Stimulated activated CD4-positive, alpha-beta T cell treated with anti-CD3 and anti-CD28 coated beads, Interleukin-15, amount 100 ng/mL, for 1 hour (primary cell): ENCODE measurements around the gene ARHGAP28.

Experiments used
- DNase-seq, 2 donors: peaks; one replicate each; pipeline ENCODE4 v3.0.0-alpha.2; 2020; ENCODE audit warnings: low read depth in 1 of 2, low spot score in 1 of 2

The ARHGAP28 gene, protein sequence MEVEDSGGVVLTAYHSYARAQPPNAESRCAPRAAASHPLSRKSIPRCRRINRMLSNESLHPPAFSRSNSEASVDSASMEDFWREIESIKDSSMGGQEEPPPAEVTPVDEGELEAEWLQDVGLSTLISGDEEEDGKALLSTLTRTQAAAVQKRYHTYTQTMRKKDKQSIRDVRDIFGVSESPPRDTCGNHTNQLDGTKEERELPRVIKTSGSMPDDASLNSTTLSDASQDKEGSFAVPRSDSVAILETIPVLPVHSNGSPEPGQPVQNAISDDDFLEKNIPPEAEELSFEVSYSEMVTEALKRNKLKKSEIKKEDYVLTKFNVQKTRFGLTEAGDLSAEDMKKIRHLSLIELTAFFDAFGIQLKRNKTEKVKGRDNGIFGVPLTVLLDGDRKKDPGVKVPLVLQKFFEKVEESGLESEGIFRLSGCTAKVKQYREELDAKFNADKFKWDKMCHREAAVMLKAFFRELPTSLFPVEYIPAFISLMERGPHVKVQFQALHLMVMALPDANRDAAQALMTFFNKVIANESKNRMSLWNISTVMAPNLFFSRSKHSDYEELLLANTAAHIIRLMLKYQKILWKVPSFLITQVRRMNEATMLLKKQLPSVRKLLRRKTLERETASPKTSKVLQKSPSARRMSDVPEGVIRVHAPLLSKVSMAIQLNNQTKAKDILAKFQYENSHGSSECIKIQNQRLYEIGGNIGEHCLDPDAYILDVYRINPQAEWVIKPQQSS

DNA sequence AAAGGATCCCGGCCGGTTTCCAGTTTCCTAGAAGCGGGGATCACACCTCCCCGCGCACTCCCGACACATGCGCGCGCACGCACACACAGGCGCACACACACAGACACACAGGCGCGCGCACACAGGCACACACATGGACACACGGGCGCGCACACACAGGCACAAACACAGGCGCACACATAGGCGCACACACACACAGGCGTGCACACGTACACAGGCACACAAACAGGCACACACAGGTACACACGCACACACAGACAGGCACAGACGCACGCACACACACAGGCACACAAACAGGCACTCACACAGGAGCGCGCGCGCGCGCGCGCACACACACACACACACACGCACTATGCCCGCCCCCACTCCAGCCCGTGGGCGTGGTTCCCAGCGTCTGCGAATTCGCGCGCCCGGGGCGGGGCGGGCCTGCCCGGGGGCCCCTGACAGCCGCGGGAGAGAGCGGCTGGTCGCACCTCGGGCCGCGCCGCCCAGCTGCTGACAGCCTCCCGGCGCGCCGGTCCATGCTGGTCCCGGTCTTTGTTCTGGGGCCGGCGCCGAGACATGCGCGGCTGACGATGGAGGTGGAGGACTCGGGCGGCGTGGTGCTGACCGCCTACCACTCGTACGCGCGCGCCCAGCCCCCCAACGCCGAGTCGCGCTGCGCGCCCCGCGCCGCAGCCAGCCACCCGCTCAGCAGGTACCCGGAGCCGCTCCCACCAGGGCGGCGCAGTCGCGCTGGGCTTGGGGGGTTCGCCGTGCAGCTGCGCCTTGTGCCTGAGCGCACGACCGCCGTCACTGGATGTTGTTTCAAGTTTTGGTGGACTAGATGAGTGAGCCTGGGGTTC is at the start of gene ARHGAP28:
Gene ARHGAP28, plus strand, starts transcription at position 470 of the 845 bp plus-strand sequence. Its CDS starts 106 bp downstream, at position 576.
- no peak for DNase-seq

DNA sequence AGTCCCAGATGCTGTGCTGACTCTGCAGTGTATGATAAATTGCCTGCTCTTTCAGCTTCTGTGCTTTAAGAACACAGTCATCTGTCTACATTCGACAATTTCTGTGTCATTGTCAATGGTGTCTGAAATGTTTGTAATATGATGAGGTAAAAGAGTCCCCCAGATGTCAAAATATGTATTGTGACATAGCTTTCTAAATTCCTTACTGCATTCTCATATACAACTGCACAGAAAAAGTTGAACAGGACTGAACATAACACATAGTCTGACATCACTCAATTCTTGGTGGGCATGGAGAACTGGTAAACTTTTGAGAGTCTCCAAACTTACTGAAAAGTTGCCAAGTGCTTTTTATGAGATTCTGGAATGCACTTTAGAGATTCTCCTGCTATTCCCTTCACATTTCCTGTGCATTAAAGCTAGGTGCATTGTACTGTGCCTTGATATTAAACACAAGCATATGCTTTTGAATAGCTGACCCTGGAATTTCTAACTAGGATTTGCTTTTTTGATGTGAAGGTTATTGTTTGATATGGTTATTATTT is 48.1 kb upstream of the ARHGAP28 start:
- DNase-seq, result no peak

DNA sequence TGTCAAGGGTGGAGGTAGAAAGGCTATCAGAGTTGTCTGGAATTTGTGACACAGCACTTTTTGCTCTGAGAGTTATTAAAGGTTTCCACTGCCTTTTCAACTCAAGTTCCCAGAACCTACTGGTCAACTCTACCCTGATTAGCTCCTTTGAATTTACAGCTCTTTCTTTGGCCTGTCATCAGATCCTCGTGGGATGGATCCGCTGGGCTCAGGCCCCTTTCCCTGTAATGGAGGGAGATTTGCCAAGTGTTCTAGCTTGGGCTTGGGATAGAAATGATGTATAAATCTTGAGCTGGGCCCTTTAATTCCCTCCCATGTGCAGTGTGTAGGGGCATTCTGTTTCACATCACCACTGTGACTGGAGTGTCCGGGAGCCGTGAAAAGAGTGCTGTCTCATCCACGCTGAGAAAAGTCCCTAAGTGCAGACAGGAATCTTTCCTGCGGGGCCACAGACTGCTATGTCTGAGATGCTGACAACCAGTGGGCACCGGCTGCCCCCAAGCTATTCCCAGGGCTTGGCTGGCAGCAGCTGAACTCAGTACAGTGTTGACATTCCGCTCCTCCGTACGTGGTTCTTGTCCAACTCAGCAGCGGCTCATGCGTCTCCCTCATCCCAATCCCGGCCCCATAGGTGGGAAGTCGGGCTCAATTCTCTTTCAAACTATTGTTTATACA is 46.9 kb upstream of the ARHGAP28 start:
- no peak for DNase-seq

DNA sequence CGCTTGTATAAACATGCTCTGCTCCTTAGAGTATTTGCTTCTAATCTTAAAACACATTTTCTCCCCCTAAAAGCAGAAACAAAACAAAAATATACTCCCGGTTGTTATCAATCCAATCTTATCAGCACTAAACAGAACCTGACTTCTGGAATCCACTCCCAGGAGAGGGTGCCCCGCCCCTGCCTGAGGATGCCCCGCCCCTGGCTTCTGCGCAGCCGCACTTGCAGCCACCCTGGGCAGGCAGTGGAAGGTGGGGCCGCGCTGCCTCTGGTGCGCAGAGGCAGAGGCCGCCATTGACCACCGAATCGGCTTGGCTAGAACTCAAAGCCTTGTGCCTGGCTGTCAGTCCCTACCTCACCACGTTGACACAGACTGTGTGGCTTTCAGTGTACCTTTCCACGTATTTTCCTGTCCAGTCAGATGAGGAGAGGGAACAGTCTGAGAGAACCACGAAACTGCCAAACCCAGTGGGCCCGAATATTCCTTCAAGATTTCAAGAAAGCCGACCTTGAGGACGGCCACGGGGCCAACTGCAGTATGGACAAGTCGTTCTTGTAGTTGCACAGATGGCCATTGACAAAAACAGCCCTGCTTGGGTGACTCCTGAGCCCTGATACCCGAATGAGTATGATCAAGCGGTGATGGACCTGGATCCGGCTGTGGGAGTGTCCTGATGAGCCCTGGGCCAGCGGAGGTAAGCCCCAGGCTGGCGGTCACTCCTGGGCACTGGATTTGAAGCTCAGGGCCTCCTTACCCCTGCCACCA is 46.2 kb upstream of the ARHGAP28 start:
- no peak for DNase-seq

DNA sequence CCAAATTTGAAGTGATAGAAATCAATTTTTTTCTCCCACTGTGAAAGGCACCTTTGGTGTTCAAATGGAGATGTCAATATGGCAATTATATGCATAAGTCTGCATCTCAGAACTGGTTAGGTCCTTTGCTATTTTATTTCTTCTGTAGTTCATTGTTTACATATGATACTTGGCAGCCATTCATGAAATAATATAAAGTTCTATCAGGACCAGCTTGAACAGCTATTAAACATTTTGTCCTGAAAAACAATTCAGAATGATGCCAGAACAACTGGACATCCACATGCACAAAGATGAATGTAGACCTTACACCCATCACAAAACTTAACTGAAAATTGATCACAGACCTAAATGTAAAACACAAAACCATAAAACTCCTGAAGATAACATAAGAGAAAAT is 41.8 kb upstream of the ARHGAP28 start:
- no peak for DNase-seq

DNA sequence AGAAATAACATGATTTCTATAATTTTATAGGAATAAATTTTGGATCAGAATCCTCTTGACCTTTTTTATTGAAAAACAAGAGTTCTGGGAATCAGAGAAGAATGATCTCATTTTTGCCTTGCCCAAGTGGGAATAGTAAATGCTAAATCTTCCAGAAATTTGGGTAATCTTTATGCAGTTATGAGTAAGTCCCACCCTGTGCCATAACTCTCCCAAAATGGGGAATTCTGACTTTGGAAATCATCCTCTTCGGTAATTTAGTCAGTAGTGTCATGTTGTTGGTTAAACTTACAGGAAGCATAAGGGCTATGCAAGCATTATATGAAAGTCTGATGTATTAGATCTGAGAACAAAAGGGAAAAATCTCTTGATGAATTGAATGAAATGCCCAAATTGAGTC is 20.6 kb upstream of the ARHGAP28 start:
- DNase-seq, result no peak

DNA sequence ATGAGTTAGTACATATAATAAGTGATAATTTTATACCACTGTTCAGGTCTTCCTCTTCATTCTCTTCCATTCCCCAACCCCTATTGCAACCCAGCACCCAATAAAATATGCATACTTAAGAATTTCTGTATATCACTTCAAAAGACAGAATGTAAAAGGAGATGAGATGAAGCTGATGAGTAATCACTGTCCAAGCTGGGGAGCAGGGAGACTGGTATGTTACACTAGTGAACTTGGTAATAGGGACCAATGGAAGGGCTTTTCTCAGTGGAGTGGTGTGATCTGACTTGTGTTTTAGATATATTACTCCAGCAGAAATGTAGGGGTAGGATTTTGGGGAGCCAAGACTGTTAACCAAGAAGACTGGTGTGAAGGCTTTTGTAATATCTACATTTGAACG is 18.0 kb upstream of the ARHGAP28 start:
- DNase-seq, result no peak

DNA sequence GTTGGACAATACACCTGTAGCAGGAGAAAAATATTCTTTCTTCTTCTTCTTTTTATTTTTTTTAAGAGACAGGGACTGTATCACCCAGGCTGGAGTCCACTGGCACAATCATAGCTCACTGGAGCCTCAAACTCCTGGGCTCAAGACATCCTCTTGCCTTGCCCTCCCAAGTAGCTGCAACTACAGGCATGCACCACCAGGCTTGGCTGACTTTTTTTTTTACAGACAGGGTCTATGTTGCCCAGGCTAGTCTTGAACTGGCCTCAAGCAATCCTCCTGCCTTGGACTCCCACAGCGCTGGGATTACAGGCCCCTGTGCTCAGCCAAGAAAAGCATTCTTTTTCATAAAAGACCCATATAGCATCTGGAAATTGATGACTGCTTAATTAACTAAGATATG is 17.1 kb upstream of the ARHGAP28 start:
- no peak for DNase-seq

DNA sequence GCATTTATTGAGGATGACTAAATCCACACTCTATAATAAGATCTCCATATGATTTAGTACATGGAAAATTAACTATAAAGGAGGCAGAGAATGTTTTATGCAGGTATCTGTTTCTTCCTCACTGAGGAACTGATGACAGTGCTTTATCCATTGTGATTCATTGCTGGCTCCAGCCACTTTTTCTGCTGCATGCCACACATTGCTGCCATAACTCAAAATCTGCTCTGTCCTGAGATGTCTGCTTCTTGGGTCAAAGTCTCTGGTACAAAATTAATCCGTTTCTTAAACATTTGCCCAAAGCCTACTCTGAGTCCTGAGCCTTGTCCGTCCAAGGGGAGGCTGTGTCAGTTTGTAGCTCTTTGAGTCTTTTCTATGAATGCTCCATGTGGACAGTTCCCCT is 15.5 kb upstream of the ARHGAP28 start:
- no peak for DNase-seq

DNA sequence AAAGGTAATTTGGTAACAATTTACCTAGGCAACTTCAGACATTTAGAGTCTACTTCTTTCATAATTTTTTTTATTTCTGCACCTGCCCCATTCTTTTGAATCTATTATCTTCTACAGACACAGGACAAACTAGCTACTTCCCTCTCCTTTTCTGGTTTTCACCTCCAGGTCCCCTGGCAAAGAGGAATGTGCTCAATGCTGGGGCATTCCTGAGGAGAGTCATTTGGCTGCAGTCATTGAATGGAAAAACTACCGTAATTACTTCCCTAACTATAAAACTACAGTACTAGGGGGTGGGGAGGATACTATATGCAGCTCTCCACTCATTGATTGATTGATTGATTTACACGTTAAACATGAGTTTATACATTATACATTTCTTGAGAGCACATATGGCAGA is 11.2 kb upstream of the ARHGAP28 start:
- DNase-seq, result no peak

DNA sequence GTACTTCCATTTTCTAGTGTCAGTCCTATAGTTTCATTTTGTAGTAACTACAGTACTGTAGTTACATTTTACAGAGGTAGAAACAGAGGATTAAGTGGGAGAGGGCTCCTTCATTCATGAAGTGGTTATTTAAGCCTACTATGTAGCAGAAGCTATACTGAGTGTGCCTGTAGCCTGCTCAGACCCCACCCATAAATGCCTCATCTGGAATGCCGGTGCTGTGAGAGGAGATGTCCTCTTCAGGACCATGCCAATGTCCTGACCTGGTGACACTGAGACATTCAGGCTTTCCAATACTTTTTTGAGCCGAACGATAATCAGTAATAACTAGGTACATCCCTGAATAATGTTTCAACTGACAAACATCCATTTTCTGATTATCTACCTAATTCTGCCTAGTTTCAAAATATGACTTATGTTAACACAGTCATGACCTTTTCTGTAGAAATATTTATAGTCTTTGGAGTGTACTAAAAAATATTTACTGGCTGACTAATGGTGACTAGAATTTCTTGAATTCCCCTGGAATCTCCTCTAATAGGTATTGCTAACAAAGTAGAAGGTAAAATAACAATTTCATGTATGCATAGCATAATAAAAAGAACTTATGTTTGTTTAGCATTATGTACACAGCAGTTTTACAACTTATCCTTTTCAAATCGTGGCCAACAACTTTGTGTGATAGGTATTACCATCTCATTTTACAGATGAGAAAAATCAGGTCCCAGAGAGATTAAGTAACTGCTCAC is 10.2 kb upstream of the ARHGAP28 start:
- no peak for DNase-seq

DNA sequence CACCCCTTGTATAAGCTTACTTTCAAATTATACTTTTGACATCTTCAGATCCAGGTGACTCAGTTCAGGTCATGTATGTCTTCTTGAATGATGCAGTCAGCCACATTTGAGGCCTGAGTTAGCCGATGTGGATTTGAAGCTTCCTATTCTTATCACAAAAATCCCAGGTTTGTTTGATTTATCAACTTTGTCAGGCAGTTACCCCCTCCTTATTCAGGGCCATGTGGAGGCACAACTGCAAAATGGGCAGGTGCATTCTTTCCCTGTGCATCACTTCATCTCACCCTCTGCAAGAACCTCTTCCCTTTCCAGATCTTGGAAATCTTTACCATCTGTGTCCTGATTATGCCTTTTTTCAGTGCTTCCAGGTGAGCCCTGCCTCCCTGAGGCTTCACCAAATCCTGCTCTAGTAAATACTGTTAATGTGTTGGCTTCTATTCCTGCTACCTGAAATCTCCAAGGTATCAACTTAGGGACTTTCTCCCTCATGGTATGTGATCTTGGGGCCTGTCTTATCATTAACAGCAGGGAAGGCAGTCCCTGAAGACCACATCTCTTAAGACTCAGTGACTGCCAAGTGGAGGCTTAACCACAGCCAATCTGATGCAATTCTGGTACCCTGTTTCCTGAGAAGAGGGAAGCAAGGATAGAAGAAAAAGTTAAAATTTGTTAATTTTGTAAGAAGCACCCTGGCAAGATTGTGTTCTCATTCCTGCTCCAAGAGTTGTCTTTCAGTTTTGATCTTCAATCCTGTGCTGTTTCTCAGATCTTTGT is 9.4 kb upstream of the ARHGAP28 start:
- DNase-seq, result no peak

DNA sequence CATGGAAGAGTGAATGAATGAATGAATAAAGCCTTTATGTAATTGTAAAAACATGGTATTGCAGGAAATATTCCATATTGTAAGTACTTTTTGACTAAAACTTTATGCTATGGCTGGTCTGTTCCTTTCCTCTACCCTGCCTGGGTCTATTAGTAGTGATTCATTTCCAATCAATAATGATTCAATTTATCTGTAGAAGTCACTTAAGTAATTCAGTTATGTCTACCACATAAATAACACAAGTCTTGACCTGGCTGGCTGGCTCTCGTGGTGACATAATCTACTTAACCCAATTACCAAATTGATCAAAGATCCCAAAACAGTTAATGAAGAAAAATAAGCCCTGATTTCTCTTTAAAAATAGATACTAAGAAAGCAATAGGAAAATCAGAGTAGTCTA is 7.8 kb upstream of the ARHGAP28 start:
- DNase-seq, result no peak

DNA sequence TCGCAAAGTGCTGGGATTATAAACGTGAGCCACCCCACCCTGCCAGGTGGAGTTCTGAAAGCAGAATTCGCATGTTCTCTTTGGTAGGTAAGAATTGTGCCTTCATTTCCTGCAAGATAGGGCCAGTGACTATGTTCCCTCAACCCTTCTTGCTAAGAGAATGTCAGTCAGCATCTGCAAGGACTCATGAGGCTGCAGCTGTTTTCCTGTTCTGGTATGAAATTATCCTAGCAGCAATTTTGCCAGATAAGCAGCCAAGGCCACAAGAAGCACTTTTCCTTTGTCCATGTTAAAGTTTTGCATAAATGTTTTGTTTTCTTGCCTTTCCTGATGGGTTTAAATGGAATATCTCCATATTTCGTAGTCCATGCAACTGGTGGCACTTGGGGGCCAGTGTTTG is 6.8 kb upstream of the ARHGAP28 start:
- DNase-seq, result no peak

DNA sequence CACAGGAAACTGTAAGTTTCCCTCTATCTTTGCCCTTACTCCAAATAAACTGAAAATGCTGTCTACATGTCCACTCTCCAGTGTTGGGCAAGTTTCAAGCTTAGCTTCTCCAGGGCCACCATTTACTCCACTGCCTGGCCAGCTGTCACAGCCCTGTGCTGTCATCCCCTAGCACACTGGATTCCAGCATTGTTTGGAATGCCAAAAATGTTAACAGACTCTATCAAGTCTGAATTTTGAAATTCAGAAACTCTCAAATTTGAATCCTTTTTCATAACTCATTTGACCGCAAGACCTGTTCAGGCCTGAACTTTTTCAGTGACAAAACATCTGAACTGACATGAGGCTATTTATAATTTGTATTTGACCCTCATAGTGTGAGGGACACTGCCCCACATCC is 5.2 kb upstream of the ARHGAP28 start:
- no peak for DNase-seq

DNA sequence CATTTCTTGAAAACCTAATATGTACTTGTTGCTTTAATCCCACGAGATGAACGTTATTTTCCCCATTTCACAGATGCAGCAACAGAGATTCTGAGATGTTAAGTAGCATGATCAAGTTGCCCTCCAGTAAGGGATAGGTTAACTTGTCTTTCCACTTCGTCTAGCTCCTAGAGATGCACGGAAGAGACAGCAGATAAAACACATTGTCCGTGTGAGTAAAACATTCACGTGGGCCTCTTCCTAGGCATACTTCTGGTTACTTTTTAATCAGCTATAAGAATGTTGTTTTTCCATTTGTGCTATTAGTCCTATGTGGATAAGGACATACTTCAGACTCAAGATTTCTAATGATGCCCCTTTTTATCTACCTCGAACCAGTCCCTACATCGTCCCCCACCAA is 1.2 kb upstream of the ARHGAP28 start:
- no peak for DNase-seq

DNA sequence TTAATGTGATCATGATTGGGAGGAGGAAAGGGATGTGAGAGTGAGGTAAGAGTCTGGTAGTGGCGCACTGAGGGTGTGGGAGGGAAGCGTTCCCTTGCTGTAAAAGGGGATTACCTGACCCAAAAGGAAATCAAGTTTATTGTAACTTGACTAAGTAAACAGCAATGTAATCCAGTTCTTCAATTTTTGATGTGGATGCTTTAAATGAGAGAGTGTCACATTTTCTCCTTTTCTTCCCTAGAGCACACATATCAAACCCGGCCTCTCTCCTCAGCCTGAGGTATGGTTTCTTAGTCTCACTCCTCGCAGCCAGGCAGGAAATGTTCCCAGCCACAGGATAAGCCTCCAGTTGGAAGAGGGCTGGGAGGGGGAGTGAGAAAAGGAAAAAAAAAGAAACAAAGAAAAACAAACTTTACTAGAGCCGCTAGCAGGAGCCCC is 688 bp upstream of the ARHGAP28 start:
- DNase-seq, result no peak

DNA sequence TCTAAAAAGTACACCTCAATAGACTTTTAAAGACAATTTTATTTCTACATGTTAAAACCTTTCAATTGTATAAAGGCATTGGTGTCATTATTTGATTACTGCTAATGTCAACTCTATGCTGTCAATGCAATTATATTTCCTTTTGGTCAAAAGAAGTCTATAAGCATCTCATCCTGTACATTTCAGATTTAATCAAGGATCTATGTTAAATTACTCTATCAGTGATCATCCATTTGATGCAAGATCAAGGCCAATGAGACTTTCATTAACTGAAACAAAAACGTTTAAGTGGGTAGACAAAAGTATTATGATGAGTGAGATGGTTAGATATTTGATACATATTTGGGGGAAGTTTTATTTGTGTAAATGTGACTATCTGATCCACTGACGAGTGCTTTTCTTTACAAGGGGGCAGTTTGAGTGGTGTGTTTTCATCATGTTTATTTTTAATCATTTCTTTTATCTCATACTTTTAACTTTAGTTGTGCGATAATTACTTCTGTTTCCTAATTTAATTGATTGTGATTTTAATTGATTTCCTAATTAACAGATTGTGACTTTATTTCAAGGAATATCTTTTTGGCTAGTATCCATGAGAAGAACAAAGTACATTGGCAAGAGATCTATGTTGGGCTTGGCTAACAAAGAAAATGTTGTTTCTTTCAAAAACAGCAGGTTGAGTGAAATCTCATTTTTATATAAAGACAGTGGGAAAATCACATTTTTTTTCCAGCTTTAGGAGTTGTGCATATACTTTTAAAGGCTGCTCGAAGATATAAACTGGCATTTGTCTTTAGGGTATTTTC is 1.1 kb downstream of the ARHGAP28 start:
- DNase-seq, result no peak
